Measurements from ENCODE around the gene MIPEP.

MIPEP gene

DNA sequence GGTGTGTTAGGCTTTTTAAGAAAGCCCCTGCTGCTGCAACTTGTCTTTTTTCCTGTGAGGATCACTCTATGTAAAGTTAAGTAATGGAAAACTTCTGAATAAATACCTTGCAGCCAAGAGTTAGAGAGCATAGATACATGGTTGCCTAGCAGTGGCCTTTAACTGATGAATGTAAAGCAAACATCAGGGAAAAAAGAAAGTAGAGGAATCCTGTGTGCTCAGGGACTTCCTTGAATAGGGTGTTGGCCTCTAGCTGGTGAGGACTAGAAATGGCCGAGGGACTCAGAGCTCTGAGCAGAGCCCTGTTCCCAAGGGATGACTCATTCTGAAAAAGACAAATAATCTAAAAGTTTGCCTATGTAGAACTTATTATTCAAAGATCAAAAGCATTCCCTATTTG, 135.7 kb downstream of the MIPEP start:
- no CpG with 5 or more reads among the region's 1 CpG for WGBS (ENCODE audit: insufficient coverage)
- Histone ChIP-seq H3K27me3 (replicated peaks in 2 of 5; ENCODE audit: control insufficient read depth in 4 of 5, insufficient read depth in 5 of 5, low read length in 4 of 5) (no peaks in the 10 kb centered on the region), H3K4me1 (ENCODE audit: control extremely low read depth in 1 of 4, control insufficient read depth in 4 of 4, insufficient read depth in 4 of 4, low read length in 3 of 4) (peaks cover 0 to 2% (median under 1%) of the 10 kb centered on the region in 4 experiments), H3K27ac (ENCODE audit: insufficient read depth in 1 of 2, low read depth in 1 of 2, low read length in 2 of 2, poor library complexity in 1 of 2, severe bottlenecking in 2 of 2) (no peak overlapping the region), H3K9me3 (ENCODE audit: control extremely low read depth in 1 of 5, control insufficient read depth in 4 of 5, insufficient read depth in 2 of 5, low read depth in 1 of 5, low read length in 4 of 5) (no peaks in the 10 kb centered on the region), H3K4me3 (ENCODE audit: control insufficient read depth in 1 of 7, extremely low read depth in 1 of 7, insufficient read depth in 4 of 7, low read depth in 2 of 7, low read length in 6 of 7) (no peak overlapping the region), H3K36me3 (ENCODE audit: control insufficient read depth in 4 of 4, insufficient read depth in 4 of 4, low read length in 3 of 4) (peaks cover 0 to 4% (median 0%) of the 10 kb centered on the region in 4 experiments)
- DNase-seq: no peak
- CTCF ChIA-PET: no interaction called here
- POLR2A ChIA-PET: no interaction called here

DNA sequence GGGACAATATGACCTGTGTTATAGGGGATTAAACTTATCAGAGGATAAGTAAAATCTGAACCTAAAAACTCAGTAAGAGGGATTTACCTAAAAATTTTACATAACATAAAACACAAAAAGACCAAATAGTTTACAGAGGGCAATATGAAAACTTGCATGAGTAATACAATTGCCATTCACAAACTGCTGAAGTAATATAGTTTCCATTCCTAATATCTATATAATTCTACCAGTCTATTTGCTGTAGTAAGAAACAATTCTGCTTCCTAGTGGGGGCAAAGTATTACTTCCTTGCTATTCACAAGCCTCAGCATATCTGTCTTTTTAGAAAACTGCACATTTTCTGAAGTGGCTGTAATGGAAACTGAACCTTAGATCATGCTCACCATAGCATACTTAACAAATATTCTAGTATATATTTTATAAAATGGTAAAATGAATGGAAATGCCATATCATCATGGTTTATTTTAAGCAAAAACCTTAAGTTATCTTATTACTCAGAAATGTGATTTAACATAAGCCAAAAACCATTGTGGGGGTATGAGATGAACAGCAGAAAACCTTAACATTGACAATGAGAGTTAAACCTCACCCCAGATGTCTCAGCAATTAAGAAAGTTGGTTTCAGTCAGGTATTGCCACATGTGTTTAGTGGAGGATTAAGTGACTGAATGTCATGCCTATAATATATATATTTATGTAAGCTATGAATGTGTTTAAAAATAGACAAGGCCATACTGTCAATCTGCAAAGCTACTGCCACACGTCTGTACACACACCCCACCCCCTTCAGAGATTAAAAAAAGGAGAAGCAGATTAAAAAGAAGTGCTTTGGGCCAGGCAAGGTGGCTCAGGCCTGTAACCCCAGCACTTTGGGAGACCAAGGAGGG, 136.8 kb downstream of the MIPEP start:
- WGBS (ENCODE audit: insufficient coverage): 0% methylated on average over 1 of the region's 1 CpG
- H3K9me3 ChIP-seq (ENCODE audit: control extremely low read depth in 1 of 5, control insufficient read depth in 4 of 5, insufficient read depth in 2 of 5, low read depth in 1 of 5, low read length in 4 of 5): no peaks in the 10 kb centered on the region
- no peak overlapping the region for H3K4me3 ChIP-seq (ENCODE audit: control insufficient read depth in 1 of 7, extremely low read depth in 1 of 7, insufficient read depth in 4 of 7, low read depth in 2 of 7, low read length in 6 of 7)
- peaks cover 0 to 4% (median 2%) of the 10 kb centered on the region in 4 experiments for H3K4me1 ChIP-seq (ENCODE audit: control extremely low read depth in 1 of 4, control insufficient read depth in 4 of 4, insufficient read depth in 4 of 4, low read length in 3 of 4)
- H3K27ac ChIP-seq (ENCODE audit: insufficient read depth in 1 of 2, low read depth in 1 of 2, low read length in 2 of 2, poor library complexity in 1 of 2, severe bottlenecking in 2 of 2): no peak overlapping the region
- peak in 1 of 3 donors; percentile 26 for DNase-seq
- H3K36me3 ChIP-seq (ENCODE audit: control insufficient read depth in 4 of 4, insufficient read depth in 4 of 4, low read length in 3 of 4): peaks cover 0 to 4% (median 0%) of the 10 kb centered on the region in 4 experiments
- POLR2A ChIA-PET: no interaction called here
- CTCF ChIA-PET: no interaction called here
- no peaks in the 10 kb centered on the region for H3K27me3 ChIP-seq (replicated peaks in 2 of 5; ENCODE audit: control insufficient read depth in 4 of 5, insufficient read depth in 5 of 5, low read length in 4 of 5)

DNA sequence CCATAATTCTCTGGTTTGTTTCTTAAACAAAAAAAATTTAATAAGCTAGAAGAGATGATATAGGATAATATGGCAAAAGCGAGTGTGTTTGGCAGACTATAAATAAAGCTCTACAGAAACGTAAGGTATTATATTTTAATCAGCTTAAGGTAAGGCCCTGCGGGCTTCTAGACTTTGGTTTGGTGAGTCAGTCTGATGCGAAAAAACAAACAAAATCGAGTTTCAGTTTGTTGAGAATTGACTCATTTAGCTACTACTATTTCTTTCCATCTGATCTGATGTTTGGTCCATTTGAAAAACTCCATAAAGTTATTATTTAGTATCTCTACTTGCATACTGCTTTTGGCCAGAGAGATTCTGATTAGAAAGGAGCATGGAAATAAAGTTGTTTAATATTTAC, 138.0 kb downstream of the MIPEP start:
- H3K4me1 ChIP-seq (ENCODE audit: control extremely low read depth in 1 of 4, control insufficient read depth in 4 of 4, insufficient read depth in 4 of 4, low read length in 3 of 4): peaks cover 0 to 4% (median 2%) of the 10 kb centered on the region in 4 experiments
- no peak overlapping the region for H3K27ac ChIP-seq (ENCODE audit: insufficient read depth in 1 of 2, low read depth in 1 of 2, low read length in 2 of 2, poor library complexity in 1 of 2, severe bottlenecking in 2 of 2)
- POLR2A ChIA-PET: no interaction called here
- H3K27me3 ChIP-seq (replicated peaks in 2 of 5; ENCODE audit: control insufficient read depth in 4 of 5, insufficient read depth in 5 of 5, low read length in 4 of 5): no peaks in the 10 kb centered on the region
- 100% methylated on average over 1 of the region's 5 CpGs for WGBS (ENCODE audit: insufficient coverage)
- H3K4me3 ChIP-seq (ENCODE audit: control insufficient read depth in 1 of 7, extremely low read depth in 1 of 7, insufficient read depth in 4 of 7, low read depth in 2 of 7, low read length in 6 of 7): no peak overlapping the region
- DNase-seq: no peak
- peaks cover 0 to 4% (median 0%) of the 10 kb centered on the region in 4 experiments for H3K36me3 ChIP-seq (ENCODE audit: control insufficient read depth in 4 of 4, insufficient read depth in 4 of 4, low read length in 3 of 4)
- H3K9me3 ChIP-seq (ENCODE audit: control extremely low read depth in 1 of 5, control insufficient read depth in 4 of 5, insufficient read depth in 2 of 5, low read depth in 1 of 5, low read length in 4 of 5): no peaks in the 10 kb centered on the region
- CTCF ChIA-PET: no interaction called here

DNA sequence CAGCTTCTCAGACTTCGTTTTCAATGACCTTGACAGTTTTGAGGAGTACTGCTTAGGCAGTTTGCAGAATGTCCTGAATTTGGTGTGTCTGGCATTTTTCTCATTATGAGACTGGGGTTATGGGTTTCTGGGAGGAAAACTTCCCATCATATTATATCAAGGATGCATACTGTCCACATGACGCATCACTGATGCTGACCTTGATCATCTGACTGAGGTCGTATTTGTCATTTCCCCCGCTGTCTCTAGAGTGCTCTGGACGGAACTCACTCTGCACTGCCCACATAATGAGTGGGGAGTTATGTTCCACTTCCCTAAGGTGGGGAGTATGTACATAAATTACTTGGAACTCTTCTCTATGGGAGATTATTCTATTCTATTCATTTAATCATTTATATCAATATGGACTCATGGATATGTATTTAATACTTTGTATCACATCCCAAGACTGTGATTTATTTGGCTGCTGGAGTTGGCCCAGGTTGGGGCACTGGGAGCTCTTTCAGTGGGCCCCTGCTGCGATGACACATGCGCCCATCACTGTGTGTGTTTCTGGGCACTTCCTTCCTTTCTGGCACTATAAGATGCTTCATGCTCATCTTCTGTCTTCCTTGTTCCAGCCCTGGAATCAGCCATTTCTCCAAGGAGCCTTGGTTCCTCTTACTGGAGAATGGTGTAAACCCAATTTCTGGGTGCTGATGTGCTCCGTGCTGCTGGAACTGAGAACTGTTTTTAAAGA, 138.6 kb downstream of the MIPEP start:
- DNase-seq: no peak
- no peak overlapping the region for H3K4me3 ChIP-seq (ENCODE audit: control insufficient read depth in 1 of 7, extremely low read depth in 1 of 7, insufficient read depth in 4 of 7, low read depth in 2 of 7, low read length in 6 of 7)
- peaks cover 0 to 4% (median 2%) of the 10 kb centered on the region in 4 experiments for H3K4me1 ChIP-seq (ENCODE audit: control extremely low read depth in 1 of 4, control insufficient read depth in 4 of 4, insufficient read depth in 4 of 4, low read length in 3 of 4)
- POLR2A ChIA-PET: no interaction called here
- H3K27me3 ChIP-seq (replicated peaks in 2 of 5; ENCODE audit: control insufficient read depth in 4 of 5, insufficient read depth in 5 of 5, low read length in 4 of 5): no peaks in the 10 kb centered on the region
- WGBS (ENCODE audit: insufficient coverage): 97% methylated on average over 5 of the region's 8 CpGs
- H3K27ac ChIP-seq (ENCODE audit: insufficient read depth in 1 of 2, low read depth in 1 of 2, low read length in 2 of 2, poor library complexity in 1 of 2, severe bottlenecking in 2 of 2): no peak overlapping the region
- CTCF ChIA-PET: no interaction called here
- no peaks in the 10 kb centered on the region for H3K9me3 ChIP-seq (ENCODE audit: control extremely low read depth in 1 of 5, control insufficient read depth in 4 of 5, insufficient read depth in 2 of 5, low read depth in 1 of 5, low read length in 4 of 5)
- H3K36me3 ChIP-seq (ENCODE audit: control insufficient read depth in 4 of 4, insufficient read depth in 4 of 4, low read length in 3 of 4): peaks cover 0 to 4% (median 0%) of the 10 kb centered on the region in 4 experiments

DNA sequence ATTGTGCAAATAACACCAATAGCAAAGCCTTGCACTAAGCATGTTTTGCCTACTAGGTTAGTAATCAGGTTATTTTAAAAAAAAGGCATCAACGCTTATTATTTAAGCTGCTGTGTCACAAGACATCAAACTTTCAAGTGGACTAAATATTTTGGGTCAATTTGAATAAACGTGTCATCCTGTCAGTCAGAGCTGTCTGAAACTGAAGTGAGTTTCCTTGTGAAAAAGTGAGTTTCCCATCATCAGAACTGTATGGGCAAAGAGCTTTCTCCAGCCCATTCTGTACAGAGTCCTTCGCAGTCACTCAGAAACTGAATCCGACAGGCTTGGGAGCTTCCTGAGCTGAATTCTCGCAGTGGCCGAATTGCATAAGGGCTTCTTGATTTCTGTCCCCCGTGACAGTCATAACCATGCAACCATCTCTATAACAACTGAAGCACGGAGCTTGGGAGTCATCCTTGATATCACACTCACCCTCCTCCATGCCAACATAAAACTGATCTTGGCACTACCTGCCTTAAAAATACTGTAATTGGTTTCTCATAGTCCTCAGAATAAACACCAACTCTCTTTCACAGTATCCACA, 139.8 kb downstream of the MIPEP start:
- POLR2A ChIA-PET: no interaction called here
- no peak for DNase-seq

DNA sequence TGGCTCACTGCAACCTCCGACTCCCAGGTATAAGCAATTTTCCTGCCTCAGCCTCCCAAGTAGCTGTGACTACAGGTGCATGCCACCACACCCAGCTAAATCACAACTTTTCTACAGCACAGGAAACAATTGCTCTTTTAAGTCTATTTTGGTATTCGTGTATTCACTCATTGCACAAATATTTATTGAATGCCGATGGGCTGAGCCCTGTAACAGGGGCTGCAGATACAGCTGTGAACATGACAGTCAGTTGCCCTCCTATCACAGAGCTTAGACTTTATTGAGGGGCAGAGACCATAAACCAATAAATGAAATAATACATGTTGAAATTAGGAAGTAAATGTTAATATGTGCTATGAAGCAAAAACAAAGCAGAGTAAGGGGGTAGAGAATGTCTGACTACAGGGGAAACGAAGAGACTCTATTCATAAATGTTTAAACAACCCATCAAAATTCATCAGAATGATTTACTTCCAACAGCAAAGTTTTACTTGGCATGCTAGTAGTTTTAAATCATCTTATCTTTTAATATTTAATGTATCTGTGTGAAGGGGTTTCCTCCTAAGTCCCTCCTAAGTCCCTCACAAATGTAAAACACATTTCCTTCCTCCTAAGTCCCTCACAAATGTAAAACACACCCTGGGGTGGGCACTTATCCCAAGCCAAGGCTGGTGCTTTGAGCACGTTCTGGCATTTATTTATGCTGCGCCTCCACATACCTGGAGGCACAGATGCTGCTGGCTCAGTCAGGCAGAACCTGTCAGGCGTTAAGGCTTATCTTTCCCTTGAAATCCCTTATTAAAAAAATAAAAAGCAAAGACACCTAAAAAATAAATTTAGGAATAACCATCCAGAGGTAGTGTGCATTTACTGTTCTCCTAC, 140.8 kb downstream of the MIPEP start:
- H3K36me3 ChIP-seq (ENCODE audit: control insufficient read depth in 4 of 4, insufficient read depth in 4 of 4, low read length in 3 of 4): peaks cover 0 to 4% (median 0%) of the 10 kb centered on the region in 4 experiments
- no peaks in the 10 kb centered on the region for H3K27me3 ChIP-seq (replicated peaks in 2 of 5; ENCODE audit: control insufficient read depth in 4 of 5, insufficient read depth in 5 of 5, low read length in 4 of 5)
- H3K4me3 ChIP-seq (ENCODE audit: control insufficient read depth in 1 of 7, extremely low read depth in 1 of 7, insufficient read depth in 4 of 7, low read depth in 2 of 7, low read length in 6 of 7): no peak overlapping the region
- CTCF ChIA-PET: interaction anchor here (1.7 kb wide), 1 partner anchor 13 kb away, joined by 4 read pairs; no protein-coding TSS in a partner anchor
- no peak overlapping the region for H3K27ac ChIP-seq (ENCODE audit: insufficient read depth in 1 of 2, low read depth in 1 of 2, low read length in 2 of 2, poor library complexity in 1 of 2, severe bottlenecking in 2 of 2)
- no peaks in the 10 kb centered on the region for H3K9me3 ChIP-seq (ENCODE audit: control extremely low read depth in 1 of 5, control insufficient read depth in 4 of 5, insufficient read depth in 2 of 5, low read depth in 1 of 5, low read length in 4 of 5)
- WGBS (ENCODE audit: insufficient coverage): 76% methylated on average over 4 of the region's 7 CpGs
- H3K4me1 ChIP-seq (ENCODE audit: control extremely low read depth in 1 of 4, control insufficient read depth in 4 of 4, insufficient read depth in 4 of 4, low read length in 3 of 4): peaks cover 0 to 4% (median 2%) of the 10 kb centered on the region in 4 experiments
- POLR2A ChIA-PET: no interaction called here
- DNase-seq: no peak

More for the DNA sequence above, 139.8 kb downstream of the MIPEP start:
- CTCF ChIA-PET: interaction anchor here (1.7 kb wide), 1 partner anchor 14 kb away, joined by 4 read pairs; no protein-coding TSS in a partner anchor
- WGBS (ENCODE audit: insufficient coverage): 99% methylated on average over 7 of the region's 8 CpGs
- peaks cover 0 to 4% (median 0%) of the 10 kb centered on the region in 4 experiments for H3K36me3 ChIP-seq (ENCODE audit: control insufficient read depth in 4 of 4, insufficient read depth in 4 of 4, low read length in 3 of 4)
- no peak overlapping the region for H3K4me3 ChIP-seq (ENCODE audit: control insufficient read depth in 1 of 7, extremely low read depth in 1 of 7, insufficient read depth in 4 of 7, low read depth in 2 of 7, low read length in 6 of 7)
- no peak overlapping the region for H3K27ac ChIP-seq (ENCODE audit: insufficient read depth in 1 of 2, low read depth in 1 of 2, low read length in 2 of 2, poor library complexity in 1 of 2, severe bottlenecking in 2 of 2)
- peaks cover 0 to 4% (median 2%) of the 10 kb centered on the region in 4 experiments for H3K4me1 ChIP-seq (ENCODE audit: control extremely low read depth in 1 of 4, control insufficient read depth in 4 of 4, insufficient read depth in 4 of 4, low read length in 3 of 4)
- H3K27me3 ChIP-seq (replicated peaks in 2 of 5; ENCODE audit: control insufficient read depth in 4 of 5, insufficient read depth in 5 of 5, low read length in 4 of 5): no peaks in the 10 kb centered on the region
- H3K9me3 ChIP-seq (ENCODE audit: control extremely low read depth in 1 of 5, control insufficient read depth in 4 of 5, insufficient read depth in 2 of 5, low read depth in 1 of 5, low read length in 4 of 5): no peaks in the 10 kb centered on the region
